OCI-LY3 (cell line): ENCODE results near the gene ERCC2.

Source experiments
- H2AFZ ChIP-seq: fragments of 200-600, 300-600 bp; shearing (Covaris generic); 2 replicates; pipeline ENCODE4 v1.6.0; 2014; ENCODE audit warnings: antibody characterized with exemption, low read depth, low read length
- H3K27ac ChIP-seq: fragments of 200-600, 300-600 bp; sonication (generic); 2 replicates; pipeline ENCODE4 v1.5.1; 2014; ENCODE audit warnings: mild to moderate bottlenecking, low read length, moderate library complexity, mixed read lengths
- H3K27me3 ChIP-seq: fragments of 200-600, 300-600 bp; sonication (generic); 2 replicates; pipeline ENCODE4 v1.6.1; 2014; ENCODE audit warnings: low read depth, low read length, mixed read lengths
- H3K36me3 ChIP-seq: fragments of 200-600, 300-600 bp; sonication (generic); replicated peaks from 2 replicates; pipeline ENCODE3; 2014; ENCODE audit warnings: low read depth, low read length, mixed read lengths
- H3K4me1 ChIP-seq: fragments of 300-600, 200-600 bp; sonication (generic); 2 replicates; pipeline ENCODE4 v1.6.1; 2014; ENCODE audit warnings: low read length, mixed read lengths
- H3K4me2 ChIP-seq: fragments of 200-600, 300-600 bp; sonication (generic); 2 replicates; pipeline ENCODE4 v1.6.1; 2014; ENCODE audit warnings: low read length, mixed read lengths
- H3K4me3 ChIP-seq: fragments of 300-600, 200-600 bp; sonication (generic); 2 replicates; pipeline ENCODE4 v1.5.1; 2014; ENCODE audit warnings: antibody characterized with exemption, mild to moderate bottlenecking, low read length, moderate library complexity
- H3K79me2 ChIP-seq: fragments of 300-600, 200-600 bp; shearing (Covaris generic); 2 replicates; pipeline ENCODE4 v1.6.1; 2014; ENCODE audit warnings: mild to moderate bottlenecking, low read length, mixed read lengths
- H3K9ac ChIP-seq: fragments of 300-600, 200-600 bp; shearing (Covaris generic); 2 replicates; pipeline ENCODE4 v1.6.0; 2014; ENCODE audit warnings: mild to moderate bottlenecking, low read length, moderate library complexity
- H3K9me3 ChIP-seq: fragments of 200-600, 300-600 bp; shearing (Covaris generic); 2 replicates; pipeline ENCODE4 v1.6.1; 2014; ENCODE audit warnings: low read length, mixed read lengths; ENCODE audit not compliant: insufficient read depth
- H4K20me1 ChIP-seq: fragments of 200-600, 300-600 bp; sonication (generic); 2 replicates; pipeline ENCODE4 v1.6.1; 2016; ENCODE audit warnings: low read length, mixed read lengths; ENCODE audit not compliant: insufficient read depth
- EZH2phosphoT487 ChIP-seq: fragments of 200-600 bp; shearing (Covaris generic); IDR thresholded peaks from 2 replicates; pipeline ENCODE4 v1.6.1; 2018; ENCODE audit warnings: antibody characterized with exemption, mixed run types, low read depth
- TF ChIP-seq, protein P1 (sequence below): fragments of 200-600, 300-600 bp; sonication (generic); IDR thresholded peaks from 2 replicates; pipeline ENCODE4 v1.5.1; 2014; ENCODE audit warnings: antibody characterized with exemption, low read length, low read depth

The ERCC2 gene

DNA sequence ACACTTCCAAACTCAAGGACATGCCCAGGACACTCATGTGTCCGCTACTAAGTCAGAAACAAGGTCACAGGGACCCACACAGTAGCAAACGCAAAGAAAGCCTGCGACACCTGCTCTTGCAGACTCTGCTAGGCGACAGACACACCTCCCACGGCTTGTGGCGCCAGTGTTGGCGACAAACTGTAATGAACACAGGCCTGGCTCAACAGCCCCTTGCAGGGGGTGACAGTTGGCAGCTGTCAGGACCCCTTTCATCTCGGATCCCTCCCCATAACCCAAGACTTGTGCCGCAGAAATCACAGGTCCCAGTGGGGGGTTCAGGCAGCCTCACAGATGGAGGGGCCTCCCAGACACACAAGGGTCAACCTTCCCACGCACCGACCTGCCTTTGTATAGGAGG lies 48.1 kb downstream of the ERCC2 start:
- Histone ChIP-seq H3K4me3 (no peak overlapping the region), H3K27me3 (peaks cover 5% of the 10 kb centered on the region; the same call in 1 of the 2 replicates), H3K36me3 (no peaks in the 10 kb centered on the region), H3K79me2 (no peaks in the 10 kb centered on the region), H3K4me2 (no peak overlapping the region), H3K9ac (no peak overlapping the region), H2AFZ (no peak overlapping the region), H3K9me3 (no peaks in the 10 kb centered on the region), H4K20me1 (no peaks in the 10 kb centered on the region), H3K4me1 (peaks cover 4% of the 10 kb centered on the region; the same call in 1 of the 2 replicates), H3K27ac (no peak overlapping the region)
- no peak for TF ChIP-seq EZH2phosphoT487
- TF ChIP-seq, protein P1, sequence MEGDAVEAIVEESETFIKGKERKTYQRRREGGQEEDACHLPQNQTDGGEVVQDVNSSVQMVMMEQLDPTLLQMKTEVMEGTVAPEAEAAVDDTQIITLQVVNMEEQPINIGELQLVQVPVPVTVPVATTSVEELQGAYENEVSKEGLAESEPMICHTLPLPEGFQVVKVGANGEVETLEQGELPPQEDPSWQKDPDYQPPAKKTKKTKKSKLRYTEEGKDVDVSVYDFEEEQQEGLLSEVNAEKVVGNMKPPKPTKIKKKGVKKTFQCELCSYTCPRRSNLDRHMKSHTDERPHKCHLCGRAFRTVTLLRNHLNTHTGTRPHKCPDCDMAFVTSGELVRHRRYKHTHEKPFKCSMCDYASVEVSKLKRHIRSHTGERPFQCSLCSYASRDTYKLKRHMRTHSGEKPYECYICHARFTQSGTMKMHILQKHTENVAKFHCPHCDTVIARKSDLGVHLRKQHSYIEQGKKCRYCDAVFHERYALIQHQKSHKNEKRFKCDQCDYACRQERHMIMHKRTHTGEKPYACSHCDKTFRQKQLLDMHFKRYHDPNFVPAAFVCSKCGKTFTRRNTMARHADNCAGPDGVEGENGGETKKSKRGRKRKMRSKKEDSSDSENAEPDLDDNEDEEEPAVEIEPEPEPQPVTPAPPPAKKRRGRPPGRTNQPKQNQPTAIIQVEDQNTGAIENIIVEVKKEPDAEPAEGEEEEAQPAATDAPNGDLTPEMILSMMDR = no peak

DNA sequence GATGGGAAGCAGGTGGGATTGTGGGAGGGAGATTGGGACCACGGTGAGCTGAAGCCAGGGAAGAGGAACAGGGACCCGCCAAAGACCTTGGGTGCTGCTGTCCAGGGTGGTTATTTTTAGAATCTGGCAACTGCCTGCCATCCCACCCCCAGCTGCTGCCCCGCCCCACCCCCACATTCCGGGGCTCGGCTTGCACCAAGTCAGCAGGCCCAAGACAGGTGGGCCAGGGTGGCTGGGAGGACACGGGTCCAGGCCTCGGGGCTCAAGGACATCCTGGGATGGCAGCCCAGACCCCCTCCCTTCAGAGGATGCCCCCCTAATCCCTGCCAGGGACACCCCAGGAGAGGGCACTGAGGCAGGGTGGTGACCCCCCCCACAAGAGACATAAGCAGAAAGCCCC lies 48.5 kb downstream of the ERCC2 start:
- Histone ChIP-seq H3K4me2 (no peak overlapping the region), H3K4me1 (peaks cover 4% of the 10 kb centered on the region; the same call in 1 of the 2 replicates), H3K9ac (no peak overlapping the region), H3K4me3 (no peak overlapping the region), H3K9me3 (no peaks in the 10 kb centered on the region), H2AFZ (no peak overlapping the region), H3K27ac (no peak overlapping the region), H4K20me1 (no peaks in the 10 kb centered on the region), H3K79me2 (no peaks in the 10 kb centered on the region), H3K36me3 (no peaks in the 10 kb centered on the region), H3K27me3 (peaks cover 5% of the 10 kb centered on the region; the same call in 1 of the 2 replicates)
- TF ChIP-seq EZH2phosphoT487 = no peak
- TF ChIP-seq, protein P1 = no peak

GRCh38 chr19:45320997-45321775 lies 49.2 kb downstream of the ERCC2 start:
- no peaks in the 10 kb centered on the region for H3K36me3 ChIP-seq
- no peaks in the 10 kb centered on the region for H3K9me3 ChIP-seq
- no peaks in the 10 kb centered on the region for H3K79me2 ChIP-seq
- H3K4me1 ChIP-seq = no peaks in the 10 kb centered on the region; the same call in 1 of the 2 replicates
- no peaks in the 10 kb centered on the region for H4K20me1 ChIP-seq
- TF ChIP-seq, protein P1 = no peak
- no peak for TF ChIP-seq EZH2phosphoT487
- H3K27ac ChIP-seq = no peak overlapping the region
- no peak overlapping the region for H3K9ac ChIP-seq
- no peak overlapping the region for H2AFZ ChIP-seq
- H3K4me2 ChIP-seq = no peak overlapping the region
- peaks cover 8% of the 10 kb centered on the region for H3K27me3 ChIP-seq
- H3K4me3 ChIP-seq = no peak overlapping the region

GRCh38 chr19:45315304-45315703 lies 55.1 kb downstream of the ERCC2 start:
- Histone ChIP-seq H3K9me3 (no peaks in the 10 kb centered on the region), H3K36me3 (no peaks in the 10 kb centered on the region), H3K4me1 (no peaks in the 10 kb centered on the region), H3K79me2 (no peaks in the 10 kb centered on the region), H4K20me1 (no peaks in the 10 kb centered on the region), H3K27me3 (peaks cover 8% of the 10 kb centered on the region), H3K4me2 (no peak overlapping the region), H2AFZ (no peak overlapping the region), H3K9ac (no peak overlapping the region), H3K27ac (no peak overlapping the region), H3K4me3 (no peak overlapping the region)
- TF ChIP-seq, protein P1 = no peak
- no peak for TF ChIP-seq EZH2phosphoT487
